ENCODE measurements around the gene MBTD1. TPM values are rescaled to one million over a fixed set of nuclear protein-coding genes. Genes with fewer than 3 reads are reported as not detected.
"Not testable (repeated sequence)": the region's sequence is repeated elsewhere in the genome, so short reads cannot be mapped to it uniquely, and the experiment has no call there.

Gene MBTD1
- total RNA-seq, 1 experiment from 2014 or later: 40.6 TPM

- DNase-seq (ENCODE audit: low spot score) (no peak), ATAC-seq (no peak)
- peaks cover 74% of the 10 kb centered on the region for H3K36me3 Mint-ChIP-seq
- H3K27me3 Mint-ChIP-seq (ENCODE audit: low read depth): no peaks in the 10 kb centered on the region
- TF ChIP-seq GTF2I (CRISPR knock-in tag; conservative IDR thresholded peaks at IDR 0.05) (no peak), MAX (CRISPR knock-in tag; IDR thresholded peaks at IDR 0.05) (no peak), ZNF138 (CRISPR knock-in tag; conservative IDR thresholded peaks at IDR 0.05) (no peak), USF2 (CRISPR knock-in tag; IDR thresholded peaks at IDR 0.05) (no peak), ELF4 (CRISPR knock-in tag; IDR thresholded peaks at IDR 0.05; ENCODE audit: low read depth) (no peak), ZNF281 (CRISPR knock-in tag; IDR thresholded peaks at IDR 0.05) (no peak), JAZF1 (CRISPR knock-in tag; IDR thresholded peaks at IDR 0.05) (no peak)
- H3K27ac Mint-ChIP-seq: no peak overlapping the region
- ChIA-PET CTCF (interaction anchor here (0.7 kb wide), 1 partner anchor 110 kb away, joined by 4 read pairs; no protein-coding TSS in a partner anchor), POLR2A (no interaction called here)
- H3K4me1 Mint-ChIP-seq: no peaks in the 10 kb centered on the region
- no peaks in the 10 kb centered on the region for H3K9me3 Mint-ChIP-seq
- no peak overlapping the region for H3K4me3 Mint-ChIP-seq
Measured at GRCh38 chr17:51275381-51275780, 15.5 kb upstream of the MBTD1 start.

GRCh38 chr17:51272812-51273211 is 13.0 kb upstream of the MBTD1 start:
- DNase-seq (ENCODE audit: low spot score) (no peak), ATAC-seq (no peak)
- ChIA-PET POLR2A (no interaction called here), CTCF (interaction anchor here (1.3 kb wide), 1 partner anchor 26 kb away, joined by 4 read pairs; no protein-coding TSS in a partner anchor)
- Mint-ChIP-seq H3K4me1 (no peaks in the 10 kb centered on the region), H3K36me3 (peaks cover 69% of the 10 kb centered on the region), H3K9me3 (no peaks in the 10 kb centered on the region), H3K27me3 (ENCODE audit: low read depth) (no peaks in the 10 kb centered on the region), H3K4me3 (no peak overlapping the region), H3K27ac (no peak overlapping the region)
- no peak for TF ChIP-seq CDX4 (CRISPR knock-in tag; IDR thresholded peaks at IDR 0.05; ENCODE audit: borderline replicate concordance)
- no peak for TF ChIP-seq ATF1 (CRISPR knock-in tag; IDR thresholded peaks at IDR 0.05)
- no peak for TF ChIP-seq SOX15 (CRISPR knock-in tag; IDR thresholded peaks at IDR 0.05)
- TF ChIP-seq ATF2 (CRISPR knock-in tag; IDR thresholded peaks at IDR 0.05; ENCODE audit: borderline replicate concordance, low read depth): no peak
- TF ChIP-seq EMX1 (CRISPR knock-in tag; IDR thresholded peaks at IDR 0.05): no peak
- no peak for TF ChIP-seq ZNF416 (CRISPR knock-in tag; IDR thresholded peaks at IDR 0.05)

- no peaks in the 10 kb centered on the region for H3K27me3 Mint-ChIP-seq (ENCODE audit: low read depth)
- H3K4me1 Mint-ChIP-seq: no peaks in the 10 kb centered on the region
- ATAC-seq: no peak
- DNase-seq (ENCODE audit: low spot score): no peak
- H3K4me3 Mint-ChIP-seq: no peak overlapping the region
- POLR2A ChIA-PET: no interaction called here
- CTCF ChIA-PET: no interaction called here
- H3K36me3 Mint-ChIP-seq: peaks cover 69% of the 10 kb centered on the region
- H3K27ac Mint-ChIP-seq: no peak overlapping the region
- TF ChIP-seq GRHL2 (CRISPR knock-in tag; IDR thresholded peaks at IDR 0.05; ENCODE audit: insufficient replicate concordance, severe bottlenecking): no peak
- H3K9me3 Mint-ChIP-seq: no peaks in the 10 kb centered on the region
Measured at GRCh38 chr17:51270636-51271035, 10.8 kb upstream of the MBTD1 start.

GRCh38 chr17:51269991-51270390 is 10.1 kb upstream of the MBTD1 start:
- ATAC-seq: no peak
- Mint-ChIP-seq H3K4me1 (no peaks in the 10 kb centered on the region), H3K27ac (no peak overlapping the region), H3K36me3 (peaks cover 66% of the 10 kb centered on the region), H3K4me3 (no peak overlapping the region), H3K27me3 (ENCODE audit: low read depth) (no peaks in the 10 kb centered on the region), H3K9me3 (no peaks in the 10 kb centered on the region)
- no peak for DNase-seq (ENCODE audit: low spot score)
- no peak for TF ChIP-seq TEAD1 (CRISPR knock-in tag; IDR thresholded peaks at IDR 0.05)
- TF ChIP-seq ZBTB43 (CRISPR knock-in tag; IDR thresholded peaks at IDR 0.05): no peak
- TF ChIP-seq KAT7 (CRISPR knock-in tag; IDR thresholded peaks at IDR 0.05; ENCODE audit: borderline replicate concordance): no peak
- TF ChIP-seq SMAD4 (CRISPR knock-in tag; IDR thresholded peaks at IDR 0.05): no peak
- no peak for TF ChIP-seq GABPB1 (CRISPR knock-in tag; IDR thresholded peaks at IDR 0.05)
- no peak for TF ChIP-seq ZNF671 (CRISPR knock-in tag; IDR thresholded peaks at IDR 0.05)
- ChIA-PET POLR2A (interaction anchor here (0.8 kb wide), 1 partner anchor 220 kb away, joined by 3 read pairs; no protein-coding TSS in a partner anchor), CTCF (no interaction called here)

GRCh38 chr17:51264466-51264865 is 4.6 kb upstream of the MBTD1 start:
- H3K4me1 Mint-ChIP-seq: peaks cover 18% of the 10 kb centered on the region
- ATAC-seq; H3K9me3 Mint-ChIP-seq; H3K27ac Mint-ChIP-seq; DNase-seq (ENCODE audit: low spot score); POLR2A ChIA-PET; H3K27me3 Mint-ChIP-seq (ENCODE audit: low read depth); H3K4me3 Mint-ChIP-seq: not testable (repeated sequence)
- CTCF ChIA-PET: interaction anchor here (0.9 kb wide), 1 partner anchor 158 kb away, joined by 3 read pairs; no protein-coding TSS in a partner anchor
- peaks cover 55% of the 10 kb centered on the region for H3K36me3 Mint-ChIP-seq

Data from WTC11 (cell line).